GM12891 (cell line): ENCODE measurements around the gene UBE2R2.

Experiments
- PAX5 ChIP-seq: IDR thresholded peaks from 2 replicates; pipeline ENCODE4 v1.6.1; 2011; ENCODE audit warnings: low read length, moderate library complexity, mild to moderate bottlenecking; ENCODE audit not compliant: insufficient read depth, severe bottlenecking
- POLR2A ChIP-seq: IDR thresholded peaks from 2 replicates; pipeline ENCODE4 v1.6.1; 2011; ENCODE audit warnings: low read depth, low read length, control low read depth
- POLR2AphosphoS5 ChIP-seq: IDR thresholded peaks from 2 replicates; pipeline ENCODE4 v1.6.1; 2011; ENCODE audit warnings: low read depth, low read length, control low read depth
- TAF1 ChIP-seq: IDR thresholded peaks from 2 replicates; pipeline ENCODE4 v1.6.1; 2011; ENCODE audit warnings: low read depth, low read length, control low read depth

GRCh38 chr9:33846231-33846630, 29.3 kb downstream of the UBE2R2 start:
- TF ChIP-seq POLR2A: no peak
- no peak for TF ChIP-seq POLR2AphosphoS5
- TF ChIP-seq PAX5: no peak
- no peak for TF ChIP-seq TAF1
